Measurements from ENCODE around the gene POLE3.
"Not testable (repeated sequence)": the region's sequence is repeated elsewhere in the genome, so short reads cannot be mapped to it uniquely, and the experiment has no call there.

POLE3 gene

DNA sequence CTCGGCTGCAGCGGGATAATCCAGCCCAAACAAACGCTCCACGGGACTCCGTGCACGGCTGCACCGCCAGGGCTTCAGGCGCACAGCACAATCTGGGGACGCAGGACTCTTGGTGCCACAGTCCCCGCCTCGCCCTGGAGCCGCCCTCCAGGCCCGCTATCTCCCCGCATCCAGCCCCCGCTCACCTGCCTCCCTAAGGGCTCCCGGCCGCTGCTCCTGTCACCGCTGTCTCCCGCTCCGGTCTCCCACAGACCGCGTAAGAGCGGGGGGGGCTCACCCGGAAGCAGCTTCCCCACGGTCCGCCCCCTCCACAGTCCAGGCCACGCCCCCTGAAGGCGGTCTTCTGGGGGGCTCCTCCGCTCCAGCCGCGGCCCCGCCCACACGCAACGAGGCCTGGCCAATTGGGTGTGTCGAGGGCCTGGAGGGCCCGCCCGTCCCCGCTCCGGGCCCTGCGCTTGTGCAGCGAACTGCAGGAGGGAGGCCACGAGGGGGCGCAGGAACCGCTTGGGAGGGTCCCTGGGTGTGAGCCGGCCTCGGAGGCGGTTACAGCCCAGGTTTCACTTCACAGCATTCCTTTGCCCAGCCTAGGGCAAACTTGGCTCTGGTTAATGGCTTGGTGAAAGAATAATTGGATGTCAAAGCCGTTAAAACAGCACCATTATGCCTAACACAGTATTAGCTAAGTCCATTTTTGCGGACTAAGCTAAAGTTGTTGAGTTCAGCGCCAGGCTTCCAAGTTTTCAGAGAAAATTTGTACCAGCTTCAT, 9.3 kb downstream of the POLE3 start, which contains the start of gene ALAD:
TSS of gene ALAD (minus strand) at position 258 of the 766 bp plus-strand sequence. CDS start 7,725 bp downstream, outside the sequence.
- peak; percentile 85 for DNase-seq

DNA sequence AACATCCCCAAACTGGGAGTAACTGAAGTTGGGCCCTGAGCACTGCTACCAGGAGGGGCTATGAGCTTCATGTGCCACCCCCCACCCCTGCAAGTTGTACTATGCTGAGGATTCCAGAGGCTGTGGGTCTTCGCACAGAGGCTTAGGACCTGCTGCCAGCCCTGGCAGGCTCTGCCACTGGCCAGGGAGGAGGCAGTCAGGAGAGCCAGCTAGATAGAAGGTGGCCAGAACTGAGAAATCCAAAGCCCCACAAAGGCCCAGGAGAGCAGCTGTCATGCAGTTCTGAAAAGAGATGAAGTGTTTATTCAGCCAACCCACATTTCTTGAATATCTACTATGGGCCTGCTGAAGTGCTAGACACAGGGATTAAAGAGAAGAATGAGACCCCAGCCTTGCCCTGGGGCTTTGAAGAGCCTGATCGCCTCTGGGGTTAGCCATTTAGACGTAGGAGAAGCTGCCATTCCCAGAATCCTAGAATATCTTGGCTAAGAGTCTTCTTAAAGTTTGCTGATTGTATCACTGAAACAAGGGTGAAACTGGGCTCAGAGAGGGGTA, 10.8 kb downstream of the POLE3 start:
- DNase-seq = no peak

DNA sequence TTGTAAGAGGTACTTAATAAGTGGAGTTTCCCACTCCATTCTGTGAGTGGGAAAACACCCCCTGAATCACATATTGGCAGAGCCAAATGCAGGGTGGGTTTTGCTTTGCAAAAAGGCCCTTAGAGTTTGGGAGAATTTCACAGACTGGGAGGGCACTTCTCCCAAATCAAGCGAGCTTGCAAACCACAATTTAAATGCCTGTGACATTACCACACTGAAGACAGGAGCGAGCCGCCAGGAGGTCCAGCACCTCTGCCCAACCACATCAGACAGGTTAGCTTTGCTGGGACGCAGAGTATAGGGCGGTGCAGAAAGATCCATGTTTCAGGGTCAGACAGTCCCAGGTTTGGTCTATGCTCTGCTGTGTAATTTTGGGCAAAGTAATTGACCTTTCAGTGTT, 11.7 kb downstream of the POLE3 start:
- DNase-seq = no peak

DNA sequence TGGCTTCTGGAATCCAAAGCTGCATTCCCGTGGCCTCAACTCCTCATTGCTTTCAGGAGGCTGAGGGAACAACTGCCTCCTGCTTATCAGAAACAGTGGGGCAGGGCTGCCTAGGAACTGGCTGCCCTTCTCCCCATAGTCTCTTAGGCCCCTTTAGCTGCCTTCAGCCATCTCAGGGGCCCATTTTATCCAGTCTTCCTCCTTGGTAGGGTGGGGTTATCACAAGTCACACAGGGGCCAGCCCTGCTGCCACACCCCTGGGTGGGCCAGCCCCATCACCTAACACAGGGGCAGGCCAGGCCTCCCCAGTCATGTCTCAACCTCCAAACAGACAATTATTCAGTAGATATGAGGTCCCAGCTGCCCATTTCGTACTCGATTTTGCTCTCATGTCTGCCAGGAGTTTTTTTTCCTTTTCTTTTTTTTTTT, 13.3 kb downstream of the POLE3 start:
- DNase-seq = no peak

DNA sequence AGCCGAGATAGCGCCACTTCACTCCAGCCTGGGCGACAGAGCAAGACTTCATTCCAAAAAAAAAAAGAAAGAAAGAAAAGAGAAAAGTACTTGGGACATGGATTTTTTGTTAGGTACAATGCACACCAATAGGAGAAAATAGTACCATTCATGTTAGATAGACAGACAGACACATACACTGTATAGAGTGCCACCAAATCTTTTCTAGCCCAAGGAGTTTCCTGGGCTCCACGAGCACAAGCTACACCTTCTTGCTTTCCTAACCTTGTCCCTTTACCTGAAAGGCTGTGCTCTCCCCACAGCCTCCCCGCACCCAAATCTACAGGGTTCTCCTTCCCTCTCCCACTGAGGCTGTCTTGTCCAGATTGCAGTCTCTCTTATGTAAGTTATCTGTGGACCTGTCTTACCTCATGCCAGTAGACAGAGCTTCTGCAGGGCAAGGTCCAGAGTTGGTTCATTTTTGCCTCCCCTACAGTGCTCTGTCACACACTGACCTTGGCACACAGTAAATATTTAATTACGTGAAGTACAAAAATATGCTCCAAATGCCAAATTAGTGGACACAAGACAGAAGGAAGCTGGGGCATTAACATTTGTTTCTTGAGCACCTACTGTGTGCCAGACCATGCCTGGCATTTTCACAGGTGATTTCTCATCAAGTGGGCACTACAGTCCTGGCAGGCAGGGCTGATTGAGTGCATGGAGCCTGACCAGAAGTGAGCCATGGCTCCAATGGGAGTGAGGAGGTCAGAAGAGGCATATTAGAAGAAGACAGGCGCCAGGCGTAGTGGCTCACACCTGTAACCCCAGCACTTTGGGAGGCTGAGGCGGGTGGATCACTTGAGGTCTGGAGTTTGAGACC, 15.2 kb downstream of the POLE3 start:
- DNase-seq = no peak

DNA sequence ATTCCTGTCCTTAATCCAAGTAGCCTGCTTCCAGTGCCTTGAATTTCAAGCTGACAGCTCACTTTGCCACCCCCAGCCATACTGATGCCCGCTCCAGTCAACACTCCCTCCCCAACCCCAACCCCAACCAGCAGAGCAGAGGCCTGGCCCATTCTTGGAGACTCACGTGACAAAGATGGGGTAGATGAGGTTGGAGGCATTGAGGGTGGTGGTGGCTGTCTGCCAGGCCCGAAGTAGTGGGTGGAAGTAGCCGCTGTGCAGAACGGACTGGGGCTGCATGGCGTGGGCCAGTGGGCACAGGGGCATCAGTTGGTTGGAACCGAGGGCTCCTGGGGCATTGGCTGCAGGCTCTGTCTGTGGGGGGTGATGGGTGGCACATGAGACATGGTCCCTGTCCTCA, 17.2 kb downstream of the POLE3 start:
- no peak for DNase-seq

DNA sequence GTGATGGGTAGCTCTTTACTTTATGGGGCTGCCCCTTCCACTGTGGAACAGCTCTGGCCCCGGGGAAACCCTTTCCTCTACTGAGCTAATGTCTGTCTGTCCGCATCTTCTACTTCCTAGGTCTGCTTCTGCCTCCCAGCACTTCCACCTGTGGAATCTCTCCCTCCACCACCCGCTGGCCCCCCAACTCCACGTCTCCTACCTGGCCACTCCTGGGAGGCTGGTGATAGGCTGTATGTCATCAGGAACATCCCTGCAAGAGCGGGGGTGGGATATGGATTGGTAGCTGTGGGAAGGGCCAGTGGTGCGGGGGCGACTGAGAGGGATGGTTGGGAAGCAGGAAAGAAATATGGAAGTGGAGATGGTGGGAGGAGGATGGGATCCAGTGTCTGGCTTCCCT, 18.6 kb downstream of the POLE3 start:
- no peak for DNase-seq

DNA sequence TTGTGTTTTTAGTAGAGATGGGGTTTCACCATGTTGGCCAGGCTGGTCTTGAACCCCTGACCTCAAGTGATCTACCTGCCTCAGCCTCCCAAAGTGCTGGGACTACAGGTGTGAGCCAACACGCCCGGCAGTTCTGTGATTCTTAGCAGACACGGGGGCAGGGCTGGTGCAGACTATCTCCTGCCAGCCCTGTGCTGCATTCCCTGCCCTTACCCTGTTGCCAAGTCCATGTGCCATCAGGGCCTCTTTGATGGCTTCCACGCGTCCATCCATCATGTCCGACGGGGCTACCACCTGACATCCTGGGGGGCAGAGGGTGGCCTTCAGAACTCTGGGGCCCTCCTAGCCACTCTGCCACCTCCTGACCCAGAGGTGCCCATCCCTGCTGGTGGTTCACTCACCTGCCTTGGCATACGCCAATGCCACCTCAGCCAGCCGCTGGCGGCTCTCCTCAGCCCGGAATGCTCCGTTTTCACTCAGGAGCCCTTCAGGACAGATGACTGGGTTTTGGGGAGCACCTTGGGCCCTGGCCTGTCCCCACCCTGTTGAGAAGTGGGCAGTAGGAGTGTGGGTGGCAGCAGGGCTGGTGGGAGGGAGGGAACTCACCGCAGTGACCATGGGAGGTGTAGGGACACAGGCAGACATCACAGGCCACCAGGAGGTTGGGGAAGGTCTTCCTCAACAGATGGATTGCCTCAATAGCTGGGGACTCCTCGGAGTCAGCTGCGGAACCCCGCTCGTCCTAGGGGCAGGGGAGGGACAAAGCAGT, 20.1 kb downstream of the POLE3 start:
- DNase-seq = no peak

DNA sequence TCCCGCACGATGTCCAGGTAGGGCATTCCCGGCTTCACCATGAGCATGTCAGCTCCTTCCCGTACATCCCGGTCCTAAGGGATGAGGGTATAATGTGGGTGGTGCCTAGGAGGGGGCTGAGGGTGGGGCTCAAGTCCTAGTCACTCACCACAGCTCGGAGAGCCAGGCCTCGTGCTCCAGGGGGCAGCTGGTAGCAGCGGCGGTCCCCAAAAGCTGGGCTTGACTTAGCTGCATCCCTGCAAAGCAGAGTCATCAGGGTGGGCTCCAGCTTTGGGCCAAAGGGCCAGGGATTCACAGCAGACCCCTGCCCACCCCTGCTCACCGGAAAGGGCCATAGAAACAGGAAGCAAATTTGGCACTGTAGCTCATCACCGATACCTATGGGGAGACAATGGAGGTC, 21.0 kb downstream of the POLE3 start:
- no peak for DNase-seq

DNA sequence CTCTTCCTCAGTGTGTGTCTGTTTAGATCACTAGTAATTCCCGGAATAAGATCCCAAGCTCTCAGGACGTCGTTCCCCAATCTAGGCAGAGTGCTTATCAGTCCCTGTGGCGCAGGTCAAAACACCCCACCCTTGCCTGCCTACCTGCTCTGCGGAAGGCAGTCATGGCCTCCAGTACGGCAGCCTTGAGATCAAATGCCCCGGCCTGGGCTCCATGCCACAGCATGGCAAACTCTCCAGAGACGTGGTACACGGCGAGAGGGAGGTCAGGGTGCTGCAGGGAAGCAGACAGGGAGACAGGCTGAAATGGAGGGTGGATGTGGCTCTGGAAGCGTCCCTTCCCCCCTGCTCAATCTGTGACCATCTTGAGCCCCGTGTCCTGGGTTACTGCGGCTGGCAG, 21.6 kb downstream of the POLE3 start:
- DNase-seq = no peak

DNA sequence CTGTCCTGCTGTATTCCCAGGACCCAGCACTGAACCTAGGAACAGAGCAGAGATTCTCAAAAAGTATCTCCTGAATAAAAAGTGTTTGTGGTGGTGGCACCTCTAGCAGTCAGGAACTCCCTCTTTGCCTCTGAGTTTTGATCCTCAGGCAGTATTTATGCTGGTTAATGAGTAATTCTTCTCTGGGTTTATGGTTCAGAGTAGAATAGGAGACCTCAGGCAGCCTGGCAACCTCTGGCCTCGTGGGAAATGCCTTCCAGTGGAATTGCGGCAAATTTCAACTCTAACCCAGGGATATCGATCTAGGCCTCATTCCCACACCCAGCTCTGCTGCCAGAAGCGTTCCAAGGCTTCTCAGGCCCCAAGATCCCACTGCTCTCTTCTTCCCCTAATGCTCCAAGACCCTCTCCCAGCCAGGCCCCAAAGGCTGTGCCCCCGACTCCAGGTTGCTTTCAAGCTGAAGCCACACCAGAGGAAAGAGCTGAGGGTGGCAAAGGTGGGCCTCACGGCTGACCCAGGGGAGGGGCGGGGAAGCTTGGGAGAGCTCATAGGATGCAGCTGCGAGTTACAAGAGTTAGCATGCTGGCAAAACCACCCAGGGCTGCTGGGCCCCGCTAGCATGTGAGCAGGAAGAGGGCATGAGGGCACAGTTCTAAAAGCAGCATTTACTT, 22.8 kb downstream of the POLE3 start:
- DNase-seq = no peak

DNA sequence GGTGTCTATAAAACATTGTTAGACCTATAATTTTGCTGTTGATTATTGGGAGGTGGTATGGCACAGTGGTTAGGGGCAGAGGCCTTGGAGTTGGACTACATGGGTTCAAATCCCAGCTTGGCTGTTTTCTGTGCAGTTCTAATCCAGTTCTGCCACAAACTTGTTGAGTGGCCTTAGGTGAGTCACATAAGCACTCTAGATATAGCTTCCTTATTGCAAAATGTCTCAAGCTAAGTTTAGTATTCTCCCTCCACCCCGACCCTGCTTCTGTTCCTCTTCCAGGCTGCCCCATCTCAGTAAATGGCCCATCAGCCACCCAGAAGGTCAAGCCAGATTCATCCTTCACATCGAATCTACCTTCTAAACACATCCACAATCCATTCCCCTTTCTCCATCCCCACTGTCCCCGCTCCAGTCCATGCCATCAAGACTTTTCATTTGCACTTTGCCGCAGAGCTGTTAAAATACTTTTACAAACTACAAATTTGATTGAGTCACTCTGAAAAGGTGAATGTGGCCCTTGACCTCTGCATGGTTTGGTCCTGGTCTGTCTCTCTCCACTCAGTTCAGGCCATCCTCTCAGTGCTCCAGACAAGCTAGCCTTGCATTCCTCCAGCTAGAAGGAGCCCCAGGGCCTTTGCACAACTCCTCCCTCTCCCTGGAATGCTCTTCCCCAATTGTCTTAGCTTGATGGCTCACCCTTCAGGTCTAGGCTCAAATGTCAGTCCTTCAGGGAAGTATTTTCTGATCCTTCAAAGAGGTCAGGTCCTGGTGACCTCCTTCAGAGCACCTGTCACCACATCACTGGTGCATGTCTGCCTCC, 23.7 kb downstream of the POLE3 start:
- DNase-seq = no peak

DNA sequence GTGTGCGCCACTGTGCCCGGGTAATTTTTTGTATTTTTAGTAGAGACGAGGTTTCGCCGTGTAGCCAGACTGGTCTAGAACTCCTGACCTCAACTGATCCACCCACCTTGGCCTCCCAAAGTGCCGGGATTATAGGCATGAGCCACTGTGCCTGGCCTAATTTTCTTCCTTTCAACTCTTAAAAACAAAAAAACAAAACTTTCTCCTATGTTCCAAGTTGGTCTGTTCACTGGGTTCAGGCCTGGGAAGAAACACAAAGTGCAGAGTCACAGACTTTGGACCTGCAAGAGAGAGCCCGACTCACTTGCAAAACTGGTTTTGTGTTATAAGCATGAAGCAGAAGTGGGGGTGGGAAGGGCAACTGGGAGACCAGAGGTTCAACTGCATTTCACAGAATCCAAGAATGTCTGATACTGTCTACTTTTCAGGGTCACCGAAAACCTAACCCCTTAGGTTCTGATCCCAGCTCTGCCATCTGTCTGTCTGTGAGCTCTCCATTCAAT, 28.5 kb downstream of the POLE3 start:
- no peak for DNase-seq

DNA sequence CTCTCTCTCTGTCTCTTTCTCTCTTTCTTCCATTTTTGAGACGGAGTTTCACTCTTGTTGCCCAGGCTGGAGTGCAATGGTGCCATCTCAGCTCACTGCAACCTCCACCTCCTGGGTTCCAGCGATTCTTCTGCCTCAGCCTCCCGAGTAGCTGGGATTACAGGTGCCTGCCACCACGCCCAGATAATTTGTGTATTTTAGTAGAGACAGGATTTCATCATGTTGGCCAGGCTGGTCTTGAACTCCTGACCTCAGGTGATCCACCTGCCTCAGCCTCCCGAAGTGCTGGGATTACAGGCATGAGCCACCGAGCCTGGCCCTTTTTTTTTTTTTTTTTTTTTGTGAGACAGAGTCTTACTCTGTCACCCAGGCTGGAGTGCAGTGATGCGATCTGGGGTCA, 29.0 kb downstream of the POLE3 start:
- DNase-seq = not testable (repeated sequence)

DNA sequence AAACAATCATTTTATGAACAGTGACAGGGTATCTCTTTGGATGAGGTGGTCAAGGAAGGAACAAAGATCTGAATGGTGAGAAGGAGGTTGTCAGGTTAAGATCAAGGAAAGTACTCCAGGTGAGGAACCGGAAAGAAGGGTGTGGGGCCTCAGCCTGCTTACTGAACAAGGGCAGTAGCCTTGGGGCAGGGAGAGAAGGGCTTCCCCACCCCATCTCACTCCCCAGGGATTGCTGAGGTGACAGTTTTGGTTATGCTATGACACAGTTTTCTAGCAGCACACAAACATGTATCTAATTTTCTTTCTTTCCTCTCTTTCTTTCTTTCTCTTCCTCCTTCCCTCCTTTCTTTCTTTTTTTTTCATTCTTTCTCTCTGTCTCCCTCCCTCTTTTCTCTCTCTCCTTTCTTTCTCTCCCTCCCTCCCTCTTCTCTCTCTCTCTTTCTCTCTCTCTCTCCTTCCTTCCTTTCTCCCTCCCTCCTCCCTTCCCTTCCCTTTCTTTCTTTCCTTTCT, 29.6 kb downstream of the POLE3 start:
- DNase-seq = no peak

DNA sequence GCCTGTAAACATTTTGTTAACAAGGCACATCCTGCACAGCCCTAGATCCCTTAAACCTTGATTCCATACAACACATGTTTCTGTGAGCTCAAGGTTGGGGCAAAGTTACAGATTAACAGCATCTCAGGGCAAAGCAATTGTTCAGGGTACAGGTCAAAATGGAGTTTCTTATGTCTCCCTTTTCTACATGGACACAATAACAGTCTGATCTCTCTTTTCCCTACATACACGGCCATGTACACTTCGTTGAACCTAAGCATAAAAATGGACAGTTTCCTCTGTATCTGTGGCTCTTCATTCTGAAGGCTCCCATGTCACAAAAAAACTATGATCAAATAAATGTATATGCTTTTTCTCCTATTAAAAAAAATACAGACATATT, 30.7 kb downstream of the POLE3 start:
- not testable (repeated sequence) for DNase-seq

DNA sequence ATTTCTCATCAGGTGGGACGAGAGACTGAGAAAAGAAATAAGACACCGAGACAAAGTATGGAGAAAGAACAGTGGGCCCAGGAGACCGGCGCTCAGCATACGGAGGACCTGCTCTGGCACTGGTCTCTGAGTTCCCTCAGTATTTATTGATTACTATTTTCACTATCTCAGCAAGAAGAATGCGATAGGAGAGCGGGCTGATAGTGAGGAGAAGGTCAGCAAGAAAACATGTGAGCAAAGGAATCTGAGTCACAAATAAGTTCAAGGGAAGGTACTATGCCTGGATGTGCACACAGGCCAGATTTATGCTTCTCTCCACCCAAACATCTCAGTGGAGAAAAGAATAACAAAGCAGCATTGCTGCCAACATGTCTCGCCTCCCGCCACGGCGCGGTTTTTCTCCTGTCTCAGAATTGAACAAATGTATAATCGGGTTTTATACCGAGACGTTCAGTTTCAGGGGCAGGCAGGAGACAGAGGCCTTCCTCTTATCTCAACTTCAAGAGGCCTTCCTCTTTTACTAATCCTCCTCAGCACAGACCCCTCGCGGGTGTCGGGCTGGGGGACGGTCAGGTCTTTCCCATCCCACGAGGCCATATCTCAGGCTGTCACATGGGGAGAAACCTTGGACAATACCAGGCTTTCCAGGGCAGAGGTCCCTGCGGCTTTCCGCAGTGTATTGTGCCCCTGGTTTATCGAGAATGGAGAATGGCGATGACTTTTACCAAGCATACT, 31.2 kb downstream of the POLE3 start:
- not testable (repeated sequence) for DNase-seq

DNA sequence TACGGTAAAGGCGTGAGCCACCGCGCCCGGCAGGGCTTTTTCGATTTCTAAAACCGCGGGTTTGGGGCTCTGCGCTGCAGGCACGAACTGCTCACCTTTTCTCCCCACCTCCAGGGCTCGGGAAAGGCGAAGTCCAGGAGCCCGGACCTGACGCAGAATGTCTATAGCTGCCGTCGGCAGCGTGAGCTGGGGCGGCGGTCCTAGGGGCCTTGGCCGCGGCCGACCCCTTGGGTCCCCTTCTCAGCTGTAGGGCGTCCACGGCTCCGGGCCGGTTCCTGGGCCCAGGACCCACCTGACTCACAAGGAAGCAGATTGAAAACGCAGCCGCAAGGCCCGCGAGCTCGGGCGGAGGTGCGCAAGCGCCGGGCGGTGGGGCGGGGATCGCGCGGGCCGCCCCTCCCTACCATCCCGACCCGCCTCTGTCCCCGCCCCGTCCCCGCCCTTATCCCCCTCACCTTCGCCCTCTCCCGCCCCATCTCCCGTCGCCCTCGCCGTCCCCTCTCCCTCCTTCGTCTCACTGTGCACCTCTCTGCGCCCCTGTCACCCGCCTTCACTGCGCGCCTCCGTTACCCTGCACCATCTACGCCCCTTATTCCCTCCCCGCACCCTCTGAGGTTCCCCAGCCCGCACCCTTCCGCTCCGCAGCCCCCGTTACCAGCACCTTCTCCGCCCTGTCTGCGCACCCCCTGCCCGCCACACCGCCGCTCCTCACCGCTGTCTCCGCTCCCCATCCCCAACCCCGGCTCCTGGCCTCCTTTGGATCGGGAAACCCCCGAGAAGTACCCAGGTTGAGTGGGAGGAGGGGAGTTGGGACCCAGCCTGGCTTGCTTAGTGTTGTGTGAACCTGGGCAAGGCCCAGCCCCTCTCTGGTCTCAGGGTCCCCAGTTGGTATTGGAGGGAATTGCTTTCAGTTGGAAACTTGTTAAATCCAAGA, 33.6 kb downstream of the POLE3 start, which contains the start of gene HDHD3:
TSS of gene HDHD3 (minus strand) at position 353 of the 934 bp plus-strand sequence. CDS start 2,632 bp downstream, outside the sequence.
- DNase-seq = peak; percentile 40

All from NCI-H1694 (cell line).